Activated T-helper 2 cell treated with anti-CD3 and anti-CD28 coated beads, Interferon-gamma antibody, Interleukin-2, Interleukin-4, amounts not matched to agents 10 μg/mL and 5 μg/mL and 100 μg/mL, durations not matched to agents 14 hours and 24 hours and 36 hours (primary cell): Measurements from ENCODE around the gene VPS13D. TPM values are rescaled to one million over a fixed set of nuclear protein-coding genes. Genes with fewer than 3 reads are reported as not detected.
"Not testable (repeated sequence)": the region's sequence is repeated elsewhere in the genome, so short reads cannot be mapped to it uniquely, and the experiment has no call there.

ENCODE experiments used
- DNase-seq: peaks from one replicate; pipeline ENCODE4 v3.0.0; 2021; ENCODE audit warnings: low spot score
- H3K27ac Mint-ChIP-seq: one replicate; pipeline ENCODE4 v1.8.0; 2021; ENCODE audit warnings: mixed read lengths
- H3K27me3 Mint-ChIP-seq: one replicate; pipeline ENCODE4 v1.8.0; 2021; ENCODE audit warnings: low read depth, mixed read lengths
- H3K36me3 Mint-ChIP-seq: one replicate; pipeline ENCODE4 v1.8.0; 2021; ENCODE audit warnings: low read depth, mixed read lengths
- H3K4me1 Mint-ChIP-seq: one replicate; pipeline ENCODE4 v1.8.0; 2021; ENCODE audit warnings: low read depth, mixed read lengths
- H3K4me3 Mint-ChIP-seq: one replicate; pipeline ENCODE4 v1.8.0; 2021; ENCODE audit warnings: low read depth, mild to moderate bottlenecking, moderate library complexity, mixed read lengths
- H3K9me3 Mint-ChIP-seq: one replicate; pipeline ENCODE4 v1.8.0; 2021; ENCODE audit warnings: mixed read lengths
- intact Hi-C: fragments of 100-400 bp; cut with micrococcal nuclease; formaldehyde crosslinking; loops from one replicate; pipeline ENCODE4 v1.15.1; 2023
- total RNA-seq: library from RNA; stranded (reverse); gene quantifications from 2 replicates; pipeline ENCODE4 v1.2.3, GENCODE V29; 2022

VPS13D gene
- total RNA-seq, 1 donor from 2014 or later, result 28.6 TPM

GRCh38 chr1:12383786-12384185 lies 154.0 kb downstream of the VPS13D start:
- peaks cover 33% of the 10 kb centered on the region for H3K9me3 Mint-ChIP-seq
- H3K27ac Mint-ChIP-seq, result no peak overlapping the region
- no peak for DNase-seq
- no peak overlapping the region for H3K4me3 Mint-ChIP-seq
- intact Hi-C loops, result loop anchor here (2.0 kb wide), 2 partner anchors 127 to 235 kb away; partner anchors contain the start of gene DHRS3
- no peaks in the 10 kb centered on the region for H3K27me3 Mint-ChIP-seq
- peaks cover 87% of the 10 kb centered on the region for H3K36me3 Mint-ChIP-seq
- peaks cover 42% of the 10 kb centered on the region for H3K4me1 Mint-ChIP-seq

- Mint-ChIP-seq H3K4me3 (no peak overlapping the region), H3K4me1 (peaks cover 42% of the 10 kb centered on the region), H3K27ac (peak overlapping the region; percentile 36), H3K9me3 (peaks cover 34% of the 10 kb centered on the region), H3K36me3 (peaks cover 89% of the 10 kb centered on the region), H3K27me3 (no peaks in the 10 kb centered on the region)
- DNase-seq, result peak; percentile 22
- intact Hi-C loops, result loop anchor here (1.0 to 2.0 kb wide), 6 partner anchors 39 to 234 kb away; partner anchors contain the start of gene DHRS3
Observed at GRCh38 chr1:12384836-12385456, 155.1 kb downstream of the VPS13D start.

DNA sequence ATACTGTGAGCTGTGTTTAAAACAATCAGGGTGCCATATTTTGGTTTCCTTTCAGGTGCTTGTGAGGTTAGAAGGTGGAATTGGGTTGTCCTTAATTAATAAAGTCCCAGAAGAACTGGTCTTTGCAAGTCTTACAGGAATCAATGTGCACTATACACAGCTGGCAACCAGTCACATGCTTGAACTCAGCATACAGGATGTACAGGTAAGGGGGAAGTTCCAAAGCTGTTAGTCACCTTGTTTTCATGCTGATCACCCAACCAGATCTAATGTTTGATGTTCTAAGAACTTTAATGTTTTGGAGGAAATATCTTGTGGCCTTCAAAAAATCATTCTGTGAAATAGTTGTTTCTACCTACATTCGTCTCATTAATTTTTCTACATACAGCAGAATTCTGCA lies 156.3 kb downstream of the VPS13D start:
- H3K27me3 Mint-ChIP-seq, result no peaks in the 10 kb centered on the region
- H3K27ac Mint-ChIP-seq, result no peak overlapping the region

GRCh38 chr1:12387641-12388040 lies 157.8 kb downstream of the VPS13D start:
- peaks cover 43% of the 10 kb centered on the region for H3K4me1 Mint-ChIP-seq
- no peak overlapping the region for H3K4me3 Mint-ChIP-seq
- DNase-seq, result no peak
- no peaks in the 10 kb centered on the region for H3K27me3 Mint-ChIP-seq
- H3K27ac Mint-ChIP-seq, result no peak overlapping the region
- peaks cover 34% of the 10 kb centered on the region for H3K9me3 Mint-ChIP-seq
- peaks cover 90% of the 10 kb centered on the region for H3K36me3 Mint-ChIP-seq
- intact Hi-C loops, result no loop called here

More for the DNA sequence above, 156.3 kb downstream of the VPS13D start:
- intact Hi-C loops, result no loop called here
- DNase-seq, result no peak
- peaks cover 43% of the 10 kb centered on the region for H3K4me1 Mint-ChIP-seq
- peaks cover 96% of the 10 kb centered on the region for H3K36me3 Mint-ChIP-seq
- H3K4me3 Mint-ChIP-seq, result peak overlapping the region; percentile 22
- H3K9me3 Mint-ChIP-seq, result peaks cover 34% of the 10 kb centered on the region

GRCh38 chr1:12390296-12390695 lies 160.5 kb downstream of the VPS13D start:
- H3K27ac Mint-ChIP-seq, intact Hi-C loops, DNase-seq, H3K4me3 Mint-ChIP-seq, H3K27me3 Mint-ChIP-seq: not testable (repeated sequence)
- peaks cover 18% of the 10 kb centered on the region for H3K4me1 Mint-ChIP-seq
- H3K36me3 Mint-ChIP-seq, result peaks cover 73% of the 10 kb centered on the region
- H3K9me3 Mint-ChIP-seq, result peaks cover 34% of the 10 kb centered on the region

DNA sequence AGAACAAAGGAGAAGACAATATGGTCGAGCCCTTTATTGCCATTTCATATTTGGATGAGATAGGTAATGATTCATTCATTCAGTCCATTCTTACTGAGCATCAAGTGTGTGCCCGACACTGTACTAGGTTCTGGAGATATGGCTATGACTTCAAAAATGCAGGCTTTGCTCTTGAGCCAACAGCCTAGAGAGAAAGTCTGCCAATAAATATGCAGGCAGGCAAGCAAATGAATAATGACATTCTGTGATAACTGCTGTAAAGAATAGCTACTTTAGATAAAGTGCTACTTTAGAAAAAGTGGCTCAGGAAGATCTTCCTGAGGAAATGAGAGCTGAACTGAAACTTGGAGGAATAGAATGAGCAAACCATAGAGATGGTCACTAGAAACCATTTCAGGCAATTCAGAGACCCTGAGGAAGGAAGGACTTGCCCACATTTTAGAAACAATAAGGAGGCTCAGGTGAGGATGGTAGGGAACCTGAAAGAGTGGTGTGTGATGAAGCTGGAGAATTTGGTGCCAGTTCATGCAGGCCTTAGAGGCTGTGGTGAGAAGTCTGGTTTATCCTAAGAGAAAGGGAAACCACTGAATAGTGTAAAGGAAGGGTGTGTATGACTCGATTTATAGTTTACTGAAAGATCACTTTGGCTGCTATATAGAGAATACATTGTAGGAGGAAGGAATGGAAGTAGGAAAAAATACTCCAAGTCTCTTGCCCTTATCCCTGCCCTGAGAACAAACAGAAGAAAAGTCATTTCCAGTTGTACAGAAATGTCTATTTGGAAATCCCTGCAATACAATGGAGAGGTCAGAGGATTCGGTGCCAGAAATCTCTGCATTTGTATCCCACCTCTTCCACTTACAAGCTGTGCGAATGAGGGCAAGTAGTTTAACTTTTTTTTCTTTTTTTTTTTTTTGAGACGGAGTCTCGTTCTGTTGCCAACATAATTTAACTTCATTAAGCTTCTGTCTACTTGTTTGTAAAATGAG lies 167.9 kb downstream of the VPS13D start:
- Mint-ChIP-seq H3K27ac (no peak overlapping the region), H3K27me3 (no peaks in the 10 kb centered on the region), H3K4me3 (no peak overlapping the region), H3K4me1 (peaks cover 24% of the 10 kb centered on the region), H3K36me3 (peaks cover 34% of the 10 kb centered on the region), H3K9me3 (no peaks in the 10 kb centered on the region)
- intact Hi-C loops, result no loop called here
- no peak for DNase-seq

GRCh38 chr1:12398479-12398878 lies 168.6 kb downstream of the VPS13D start:
- no peak for DNase-seq
- Mint-ChIP-seq H3K36me3 (peaks cover 41% of the 10 kb centered on the region), H3K9me3 (no peaks in the 10 kb centered on the region), H3K4me1 (peaks cover 24% of the 10 kb centered on the region), H3K27ac (no peak overlapping the region), H3K27me3 (no peaks in the 10 kb centered on the region), H3K4me3 (no peak overlapping the region)
- intact Hi-C loops, result no loop called here

GRCh38 chr1:12400027-12400693 lies 170.3 kb downstream of the VPS13D start:
- peaks cover 49% of the 10 kb centered on the region for H3K36me3 Mint-ChIP-seq
- no peaks in the 10 kb centered on the region for H3K27me3 Mint-ChIP-seq
- H3K4me1 Mint-ChIP-seq, result peaks cover 24% of the 10 kb centered on the region
- H3K9me3 Mint-ChIP-seq, result no peaks in the 10 kb centered on the region
- no peak overlapping the region for H3K27ac Mint-ChIP-seq
- intact Hi-C loops, result no loop called here
- H3K4me3 Mint-ChIP-seq, result no peak overlapping the region
- no peak for DNase-seq

- H3K27ac Mint-ChIP-seq, result no peak overlapping the region
- no peak overlapping the region for H3K4me3 Mint-ChIP-seq
- DNase-seq, result no peak
- no peaks in the 10 kb centered on the region for H3K27me3 Mint-ChIP-seq
- H3K4me1 Mint-ChIP-seq, result peaks cover 34% of the 10 kb centered on the region
- no peaks in the 10 kb centered on the region for H3K9me3 Mint-ChIP-seq
- intact Hi-C loops, result no loop called here
- H3K36me3 Mint-ChIP-seq, result peaks cover 53% of the 10 kb centered on the region
Observed at GRCh38 chr1:12402159-12402673, 172.4 kb downstream of the VPS13D start.

DNA sequence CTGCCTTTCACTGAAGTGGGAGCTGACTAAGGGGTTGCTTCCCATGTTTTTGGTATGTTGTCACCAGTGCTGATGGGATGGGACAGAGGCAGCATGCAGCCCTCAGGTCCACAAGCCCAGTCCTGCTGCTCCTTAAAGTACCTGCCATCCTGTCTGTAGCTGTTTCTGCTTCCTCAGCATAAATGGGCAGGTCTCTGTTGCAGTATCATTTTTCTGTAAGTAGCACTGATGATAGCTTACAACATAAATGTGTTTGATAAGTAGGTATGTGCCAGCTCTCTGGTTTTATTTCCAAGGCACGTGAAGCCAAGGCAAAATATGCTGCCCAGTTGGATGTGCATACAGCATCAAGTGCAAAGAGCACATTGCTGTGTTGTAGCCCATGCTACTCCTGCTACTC lies 173.0 kb downstream of the VPS13D start:
- intact Hi-C loops, result no loop called here
- H3K9me3 Mint-ChIP-seq, result no peaks in the 10 kb centered on the region
- H3K4me3 Mint-ChIP-seq, result no peak overlapping the region
- no peak overlapping the region for H3K27ac Mint-ChIP-seq
- no peaks in the 10 kb centered on the region for H3K27me3 Mint-ChIP-seq
- peaks cover 33% of the 10 kb centered on the region for H3K4me1 Mint-ChIP-seq
- DNase-seq, result no peak
- H3K36me3 Mint-ChIP-seq, result peaks cover 49% of the 10 kb centered on the region

GRCh38 chr1:12404918-12405317 lies 175.1 kb downstream of the VPS13D start:
- H3K36me3 Mint-ChIP-seq, result peaks cover 56% of the 10 kb centered on the region
- intact Hi-C loops, result loop anchor here (5.0 kb wide), 1 partner anchor 42 kb away; no protein-coding TSS in a partner anchor

More at GRCh38 chr1:12404918-12405317, 175.1 kb downstream of the VPS13D start:
- no peak overlapping the region for H3K4me3 Mint-ChIP-seq
- no peak for DNase-seq
- H3K4me1 Mint-ChIP-seq, result peaks cover 29% of the 10 kb centered on the region
- H3K27me3 Mint-ChIP-seq, result no peaks in the 10 kb centered on the region
- H3K9me3 Mint-ChIP-seq, result peaks cover 5% of the 10 kb centered on the region
- no peak overlapping the region for H3K27ac Mint-ChIP-seq
